K562 (cell line): ENCODE results near the gene UNC80.

ENCODE experiments used
- JUND ChIP-seq, 2 experiments: IDR thresholded peaks; 2 replicates in 1 of 2; 3 replicates in 1 of 2; pipeline ENCODE4 v1.6.1; 2011; ENCODE audit warnings: borderline replicate concordance in 2 of 2, low read depth in 2 of 2, low read length in 2 of 2, improper control_type of control experiment in 1 of 2, missing biosample characterization in 1 of 2, missing genetic modification characterization in 1 of 2, missing genetic modification reagents in 1 of 2
- MAFF ChIP-seq: IDR thresholded peaks from 2 replicates; pipeline ENCODE4 v1.6.1; 2012; ENCODE audit warnings: low read length, improper control_type of control experiment
- ZSCAN29 ChIP-seq: fragments of 450-650 bp; IDR thresholded peaks from 2 replicates; pipeline ENCODE4 v1.6.1; 2017

GRCh38 chr2:209984291-209984690 is 212.7 kb downstream of the UNC80 start:
- TF ChIP-seq ZSCAN29 = no peak
- no peak for TF ChIP-seq MAFF
- no peak for TF ChIP-seq JUND (IDR thresholded peaks at IDR 0.05; ENCODE audit: borderline replicate concordance, low read depth, low read length)
- no peak for TF ChIP-seq JUND (tag; IDR thresholded peaks at IDR 0.05; ENCODE audit: borderline replicate concordance, low read depth, low read length)
